Activated naive CD8-positive, alpha-beta T cell treated with anti-CD3 and anti-CD28 coated beads, Interleukin-2, amount 50 U/mL, for 24 hours (primary cell): Measurements from ENCODE around the gene CAPN11.
"Not testable (repeated sequence)": the region's sequence is repeated elsewhere in the genome, so short reads cannot be mapped to it uniquely, and the experiment has no call there.

Experiments used
- ATAC-seq: fragments of 150-1000 bp; cut with Tn5 transposase; one replicate; pipeline ENCODE4 v1.10.0; 2021
- DNase-seq: peaks from one replicate; pipeline ENCODE4 v3.0.0; 2021
- H3K27ac Mint-ChIP-seq: one replicate; pipeline ENCODE4 v1.8.0; 2021; ENCODE audit warnings: mild to moderate bottlenecking, mixed read lengths
- H3K27me3 Mint-ChIP-seq: one replicate; pipeline ENCODE4 v1.8.0; 2021; ENCODE audit warnings: mixed read lengths
- H3K36me3 Mint-ChIP-seq: one replicate; pipeline ENCODE4 v1.8.0; 2021; ENCODE audit warnings: low read depth, mixed read lengths
- H3K4me1 Mint-ChIP-seq: one replicate; pipeline ENCODE4 v1.8.0; 2021; ENCODE audit warnings: mixed read lengths
- H3K4me3 Mint-ChIP-seq: one replicate; pipeline ENCODE4 v1.8.0; 2021; ENCODE audit warnings: mild to moderate bottlenecking, moderate library complexity, mixed read lengths
- H3K9me3 Mint-ChIP-seq: one replicate; pipeline ENCODE4 v1.8.0; 2021; ENCODE audit warnings: mixed read lengths

The CAPN11 gene

DNA sequence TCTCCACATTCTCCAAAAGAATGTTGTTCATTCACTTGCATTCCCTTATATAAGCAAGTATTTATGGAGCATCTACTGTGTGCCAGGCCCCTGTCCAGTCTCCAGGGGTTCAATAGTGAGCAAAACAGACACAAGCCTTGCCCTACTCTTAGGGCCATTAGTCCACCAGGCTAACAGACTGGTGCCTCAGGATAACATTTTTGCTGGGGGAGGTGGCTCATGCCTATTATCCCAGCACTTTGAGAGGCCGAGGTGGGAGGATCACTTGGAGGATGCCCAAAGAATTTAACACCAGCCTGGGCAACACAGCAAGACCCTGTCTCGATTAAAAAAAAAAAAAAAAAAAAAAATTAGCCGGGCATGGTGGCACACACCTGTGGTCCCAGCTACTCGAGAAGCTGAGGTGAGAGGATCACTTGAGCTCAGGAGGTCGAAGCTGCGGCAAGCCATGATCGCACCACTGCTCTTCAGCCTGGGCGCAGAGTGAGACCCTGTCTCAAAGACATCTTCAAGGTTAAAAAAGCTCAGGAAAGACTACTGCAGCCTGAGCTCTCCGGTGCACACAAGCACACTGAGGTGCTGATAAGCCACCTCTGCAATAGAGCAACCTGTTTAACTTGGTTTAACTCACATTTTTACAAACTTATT is 19.9 kb downstream of the CAPN11 start:
- ATAC-seq: no peak
- H3K4me3 Mint-ChIP-seq: no peak overlapping the region

GRCh38 chr6:44179072-44179536 is 20.5 kb downstream of the CAPN11 start:
- no peak overlapping the region for H3K27ac Mint-ChIP-seq
- no peak overlapping the region for H3K4me3 Mint-ChIP-seq
- ATAC-seq (no peak), DNase-seq (no peak)
- H3K36me3 Mint-ChIP-seq: no peaks in the 10 kb centered on the region
- H3K27me3 Mint-ChIP-seq: no peaks in the 10 kb centered on the region
- peaks cover 16% of the 10 kb centered on the region for H3K4me1 Mint-ChIP-seq
- H3K9me3 Mint-ChIP-seq: no peaks in the 10 kb centered on the region

More for the DNA sequence above, 19.9 kb downstream of the CAPN11 start:
- Mint-ChIP-seq H3K27me3 (no peaks in the 10 kb centered on the region), H3K4me1 (peaks cover 16% of the 10 kb centered on the region), H3K9me3 (no peaks in the 10 kb centered on the region), H3K36me3 (no peaks in the 10 kb centered on the region), H3K27ac (no peak overlapping the region)
- no peak for DNase-seq

DNA sequence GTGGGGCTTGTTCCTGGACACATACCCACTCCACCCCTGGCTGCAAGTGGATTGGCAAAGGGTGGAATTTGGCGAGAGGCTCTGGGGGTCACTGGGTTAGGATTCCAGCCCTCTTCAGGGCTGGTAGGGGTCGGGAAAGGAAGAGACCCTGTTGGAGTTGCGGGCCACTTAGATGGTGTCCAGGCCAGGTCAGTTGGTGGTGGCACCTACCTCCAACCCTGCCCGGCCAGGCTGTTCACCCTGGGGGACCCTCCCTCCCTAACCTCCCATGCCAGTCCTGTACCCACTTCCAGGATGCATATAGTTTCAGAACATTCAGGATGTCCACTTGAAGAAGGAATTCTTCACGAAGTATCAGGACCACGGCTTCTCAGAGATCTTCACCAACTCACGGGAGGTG is 21.0 kb downstream of the CAPN11 start:
- ATAC-seq: no peak
- DNase-seq: no peak
- no peaks in the 10 kb centered on the region for H3K36me3 Mint-ChIP-seq
- peaks cover 16% of the 10 kb centered on the region for H3K4me1 Mint-ChIP-seq
- H3K27me3 Mint-ChIP-seq: no peaks in the 10 kb centered on the region
- H3K4me3 Mint-ChIP-seq: no peak overlapping the region
- no peaks in the 10 kb centered on the region for H3K9me3 Mint-ChIP-seq
- no peak overlapping the region for H3K27ac Mint-ChIP-seq

DNA sequence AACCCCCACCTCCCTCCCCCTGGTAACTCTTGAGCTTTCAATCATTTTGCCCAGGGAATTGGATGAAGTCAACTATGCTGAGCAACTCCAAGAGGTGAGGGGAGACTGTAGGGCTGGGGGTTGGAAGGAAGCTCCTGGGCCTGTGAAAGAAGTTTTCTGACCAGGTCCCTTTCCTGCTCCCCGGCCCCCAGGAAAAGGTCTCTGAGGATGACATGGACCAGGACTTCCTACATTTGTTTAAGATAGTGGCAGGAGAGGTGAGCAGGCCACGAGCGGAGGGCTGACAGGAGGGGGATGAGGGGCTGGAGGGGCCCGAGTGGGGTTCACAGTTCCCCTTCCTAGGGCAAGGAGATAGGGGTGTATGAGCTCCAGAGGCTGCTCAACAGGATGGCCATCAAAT is 21.8 kb downstream of the CAPN11 start:
- ATAC-seq (no peak), DNase-seq (no peak)
- H3K27me3 Mint-ChIP-seq: no peaks in the 10 kb centered on the region
- H3K9me3 Mint-ChIP-seq: no peaks in the 10 kb centered on the region
- H3K36me3 Mint-ChIP-seq: no peaks in the 10 kb centered on the region
- no peak overlapping the region for H3K4me3 Mint-ChIP-seq
- H3K27ac Mint-ChIP-seq: no peak overlapping the region
- H3K4me1 Mint-ChIP-seq: peaks cover 16% of the 10 kb centered on the region

GRCh38 chr6:44180886-44181285 is 22.3 kb downstream of the CAPN11 start:
- Mint-ChIP-seq H3K4me1 (peaks cover 17% of the 10 kb centered on the region), H3K27ac (no peak overlapping the region), H3K4me3 (no peak overlapping the region), H3K9me3 (no peaks in the 10 kb centered on the region), H3K36me3 (no peaks in the 10 kb centered on the region), H3K27me3 (peaks cover 1% of the 10 kb centered on the region)
- ATAC-seq: no peak
- DNase-seq: no peak

- peaks cover 17% of the 10 kb centered on the region for H3K4me1 Mint-ChIP-seq
- not testable (repeated sequence) for ATAC-seq, H3K36me3 Mint-ChIP-seq, DNase-seq, H3K27ac Mint-ChIP-seq, H3K9me3 Mint-ChIP-seq, H3K4me3 Mint-ChIP-seq, H3K27me3 Mint-ChIP-seq
Measured at GRCh38 chr6:44181784-44182183, 23.2 kb downstream of the CAPN11 start.

DNA sequence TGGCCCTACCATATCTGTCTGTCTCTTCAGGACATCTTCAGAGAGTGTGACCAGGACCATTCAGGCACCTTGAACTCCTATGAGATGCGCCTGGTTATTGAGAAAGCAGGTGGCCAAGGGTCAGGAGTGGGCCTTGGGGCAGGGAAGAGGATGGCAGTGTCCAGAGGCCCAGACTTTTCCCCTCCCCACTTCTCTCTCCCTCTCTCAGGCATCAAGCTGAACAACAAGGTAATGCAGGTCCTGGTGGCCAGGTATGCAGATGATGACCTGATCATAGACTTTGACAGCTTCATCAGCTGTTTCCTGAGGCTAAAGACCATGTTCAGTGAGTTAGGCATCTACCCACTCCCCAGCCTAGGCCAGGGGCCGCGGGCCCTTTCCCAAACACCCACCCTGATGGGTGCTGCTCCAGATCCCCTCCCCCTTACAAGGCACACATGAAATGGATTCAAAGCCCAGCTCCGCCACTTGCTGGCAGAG is 24.3 kb downstream of the CAPN11 start:
- no peak overlapping the region for H3K4me3 Mint-ChIP-seq
- ATAC-seq: no peak
- no peaks in the 10 kb centered on the region for H3K36me3 Mint-ChIP-seq
- peaks cover 5% of the 10 kb centered on the region for H3K27me3 Mint-ChIP-seq
- DNase-seq: no peak
- H3K27ac Mint-ChIP-seq: no peak overlapping the region
- peaks cover 7% of the 10 kb centered on the region for H3K4me1 Mint-ChIP-seq
- H3K9me3 Mint-ChIP-seq: no peaks in the 10 kb centered on the region

- no peaks in the 10 kb centered on the region for H3K36me3 Mint-ChIP-seq
- H3K4me1 Mint-ChIP-seq: peaks cover 7% of the 10 kb centered on the region
- no peak overlapping the region for H3K4me3 Mint-ChIP-seq
- H3K27ac Mint-ChIP-seq: no peak overlapping the region
- ATAC-seq: no peak
- no peaks in the 10 kb centered on the region for H3K9me3 Mint-ChIP-seq
- peaks cover 5% of the 10 kb centered on the region for H3K27me3 Mint-ChIP-seq
- DNase-seq: no peak
Measured at GRCh38 chr6:44183783-44184182, 25.2 kb downstream of the CAPN11 start.

DNA sequence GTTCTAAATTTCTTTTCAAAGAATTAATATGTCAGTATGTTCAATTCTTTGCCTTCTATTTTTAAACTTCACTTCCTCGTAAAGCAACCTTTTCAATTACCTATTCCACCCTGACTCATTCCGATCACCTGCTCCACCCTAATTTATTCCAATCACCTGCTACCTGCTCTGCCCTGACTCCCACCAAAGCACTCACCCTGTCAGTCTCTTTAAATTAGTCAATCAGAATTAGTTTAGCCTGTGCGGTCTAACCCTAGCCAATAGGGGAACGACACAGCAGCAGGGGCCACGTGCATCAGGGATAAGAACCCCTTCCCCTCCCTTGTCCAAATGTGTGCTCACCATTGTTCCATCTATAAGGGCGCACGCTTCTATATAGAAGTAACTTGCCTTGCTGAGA is 26.7 kb downstream of the CAPN11 start:
- H3K9me3 Mint-ChIP-seq, DNase-seq, H3K27ac Mint-ChIP-seq, H3K4me3 Mint-ChIP-seq, ATAC-seq, H3K36me3 Mint-ChIP-seq: not testable (repeated sequence)
- Mint-ChIP-seq H3K4me1 (peaks cover 13% of the 10 kb centered on the region), H3K27me3 (peaks cover 10% of the 10 kb centered on the region)

DNA sequence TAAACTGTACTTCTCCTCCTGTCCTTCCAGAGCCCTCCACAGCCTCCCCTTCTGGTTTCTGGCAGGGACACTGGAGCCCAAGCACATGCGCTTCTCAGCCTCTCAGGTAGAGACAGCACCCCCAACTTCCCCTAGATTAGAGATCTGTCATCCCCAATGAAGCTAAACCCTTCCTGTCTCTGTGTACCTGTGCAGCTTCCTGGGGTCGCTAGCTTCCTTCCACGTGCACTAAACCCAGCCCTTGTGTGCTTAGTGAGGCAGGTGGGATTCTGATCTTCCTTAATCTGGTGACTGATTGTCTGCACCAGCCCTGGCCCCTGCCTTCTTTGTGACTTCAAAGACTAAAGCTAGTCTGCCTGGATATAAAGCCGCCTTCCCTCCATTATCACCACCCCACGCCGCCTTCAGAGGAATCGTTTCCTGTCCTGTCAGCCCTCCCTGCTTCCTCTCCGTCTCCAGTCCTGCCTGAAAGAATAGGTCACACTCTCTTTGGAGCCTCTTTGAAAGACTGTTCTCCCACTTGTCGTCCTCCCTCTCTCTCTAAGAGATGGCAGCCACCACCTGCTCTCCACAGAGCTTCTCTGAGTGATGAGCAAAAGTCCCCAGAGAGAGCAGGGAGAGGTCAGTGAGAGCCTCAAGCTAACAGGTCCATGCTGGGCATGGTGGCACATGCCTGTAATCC is 27.5 kb downstream of the CAPN11 start:
- ATAC-seq (peak; percentile 17), DNase-seq (no peak)
- Mint-ChIP-seq H3K36me3 (no peaks in the 10 kb centered on the region), H3K27ac (peak overlapping the region; percentile 50), H3K9me3 (no peaks in the 10 kb centered on the region), H3K27me3 (peaks cover 10% of the 10 kb centered on the region), H3K4me3 (no peak overlapping the region), H3K4me1 (peaks cover 13% of the 10 kb centered on the region)

DNA sequence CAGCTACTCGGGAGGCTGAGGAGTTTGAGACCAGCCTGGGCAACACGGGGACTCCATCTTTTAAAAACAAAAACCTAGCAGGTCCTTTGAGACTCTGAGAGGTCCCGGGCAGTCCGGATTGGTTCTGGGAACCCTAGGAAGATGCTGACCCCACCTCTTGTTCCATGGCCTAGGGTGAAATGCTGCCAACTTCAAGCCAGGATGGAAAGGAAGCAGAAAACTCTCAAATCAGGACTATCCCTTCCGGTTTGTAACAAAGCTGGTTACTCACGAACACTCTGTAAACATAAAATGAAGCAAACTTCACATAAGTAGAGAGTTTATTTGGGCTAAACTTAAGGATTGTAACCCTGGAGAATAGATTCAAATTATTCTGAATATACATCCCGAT is 28.0 kb downstream of the CAPN11 start:
- peaks cover 15% of the 10 kb centered on the region for H3K4me1 Mint-ChIP-seq
- peaks cover 10% of the 10 kb centered on the region for H3K27me3 Mint-ChIP-seq
- no peak overlapping the region for H3K27ac Mint-ChIP-seq
- no peaks in the 10 kb centered on the region for H3K36me3 Mint-ChIP-seq
- ATAC-seq (no peak), DNase-seq (no peak)
- H3K4me3 Mint-ChIP-seq: no peak overlapping the region
- H3K9me3 Mint-ChIP-seq: no peaks in the 10 kb centered on the region

GRCh38 chr6:44188819-44189218 is 30.2 kb downstream of the CAPN11 start:
- no peaks in the 10 kb centered on the region for H3K9me3 Mint-ChIP-seq
- no peak overlapping the region for H3K4me3 Mint-ChIP-seq
- no peak overlapping the region for H3K27ac Mint-ChIP-seq
- H3K4me1 Mint-ChIP-seq: peaks cover 19% of the 10 kb centered on the region
- H3K27me3 Mint-ChIP-seq: peaks cover 14% of the 10 kb centered on the region
- H3K36me3 Mint-ChIP-seq: no peaks in the 10 kb centered on the region
- DNase-seq (no peak), ATAC-seq (no peak)

DNA sequence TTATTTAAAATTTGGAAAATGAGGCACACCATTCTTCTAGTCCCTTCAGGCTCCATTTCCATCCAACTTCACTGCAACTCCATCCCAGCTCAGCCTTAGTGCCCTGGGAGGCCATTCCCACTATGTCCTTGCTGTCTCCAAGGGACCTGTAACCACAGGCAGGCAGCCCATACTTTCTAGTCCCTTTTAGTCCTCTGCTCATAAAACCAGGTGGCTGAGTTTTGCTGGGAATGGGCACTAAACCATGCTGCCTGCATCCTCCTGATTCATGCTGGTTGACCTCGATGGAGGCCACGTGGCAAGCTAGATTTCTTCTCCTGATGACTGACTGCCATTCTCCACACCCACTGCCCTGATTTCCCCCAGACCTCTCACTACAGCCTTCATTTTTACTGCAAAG is 30.6 kb downstream of the CAPN11 start:
- Mint-ChIP-seq H3K36me3 (no peaks in the 10 kb centered on the region), H3K9me3 (no peaks in the 10 kb centered on the region), H3K4me1 (peaks cover 19% of the 10 kb centered on the region), H3K27me3 (peaks cover 14% of the 10 kb centered on the region), H3K4me3 (no peak overlapping the region), H3K27ac (no peak overlapping the region)
- ATAC-seq (peak; percentile 17), DNase-seq (no peak)

GRCh38 chr6:44190715-44191114 is 32.1 kb downstream of the CAPN11 start:
- H3K27ac Mint-ChIP-seq: no peak overlapping the region
- H3K36me3 Mint-ChIP-seq: no peaks in the 10 kb centered on the region
- ATAC-seq (peak; percentile 79), DNase-seq (no peak)
- H3K27me3 Mint-ChIP-seq: peaks cover 14% of the 10 kb centered on the region
- H3K9me3 Mint-ChIP-seq: no peaks in the 10 kb centered on the region
- H3K4me3 Mint-ChIP-seq: no peak overlapping the region
- H3K4me1 Mint-ChIP-seq: peaks cover 19% of the 10 kb centered on the region

GRCh38 chr6:44192428-44193041 is 33.9 kb downstream of the CAPN11 start:
- ATAC-seq: no peak
- DNase-seq: no peak
- Mint-ChIP-seq H3K4me1 (peaks cover 12% of the 10 kb centered on the region), H3K4me3 (no peak overlapping the region), H3K9me3 (no peaks in the 10 kb centered on the region), H3K36me3 (no peaks in the 10 kb centered on the region), H3K27ac (no peak overlapping the region), H3K27me3 (peaks cover 9% of the 10 kb centered on the region)
